ENCODE measurements around the gene OR52K2.

Gene OR52K2

DNA sequence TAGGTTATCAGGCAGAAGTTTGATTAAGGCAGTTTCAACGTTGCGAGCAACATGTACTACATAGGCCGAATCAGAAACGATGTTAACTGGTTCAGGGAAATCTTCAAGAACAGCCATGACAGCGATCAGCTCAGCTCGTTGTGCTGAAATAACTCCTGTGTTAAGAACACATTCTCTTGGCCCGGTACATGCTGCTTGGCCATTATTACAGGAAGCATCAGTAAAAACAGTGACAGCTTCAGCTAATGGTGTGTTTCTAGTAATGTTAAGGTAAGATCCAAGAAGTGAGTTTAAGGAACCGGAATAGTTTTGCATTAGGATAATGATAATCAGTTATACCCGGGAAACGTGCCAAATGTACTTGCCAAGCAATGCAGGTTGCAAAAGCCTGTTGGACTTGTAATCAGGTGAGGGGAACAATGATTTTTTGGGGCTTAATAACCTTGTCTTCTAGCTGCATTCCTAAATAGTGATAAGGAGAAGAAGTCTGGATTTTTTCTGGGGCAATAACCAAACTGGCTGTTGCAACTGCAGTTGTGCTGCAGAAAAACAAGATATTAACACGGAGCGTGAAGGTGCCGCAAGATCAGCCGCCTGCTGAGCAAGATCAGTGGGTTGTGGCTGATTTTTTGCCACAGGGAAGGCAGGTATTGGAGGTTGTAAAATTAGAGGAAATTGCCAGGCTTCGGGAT, 47.6 kb downstream of the OR52K2 start:
- no peak overlapping the region for H3K4me3 ChIP-seq (ENCODE audit: low read length in 2 of 2)
- H3K9ac ChIP-seq (ENCODE audit: low read depth in 1 of 2, low read length in 2 of 2) = no peak overlapping the region
- no peaks in the 10 kb centered on the region for H3K4me1 ChIP-seq (ENCODE audit: control insufficient read depth in 2 of 2, insufficient read depth in 2 of 2, low read length in 2 of 2)
- H3K9me3 ChIP-seq (ENCODE audit: control insufficient read depth in 2 of 2, low read length in 2 of 2) = no peaks in the 10 kb centered on the region
- H3K27me3 ChIP-seq (ENCODE audit: control insufficient read depth in 2 of 2, insufficient read depth in 2 of 2, low read length in 2 of 2) = peaks cover 4 to 17% of the 10 kb centered on the region in 2 donors
- H3K36me3 ChIP-seq (ENCODE audit: control insufficient read depth in 2 of 2, insufficient read depth in 2 of 2, low read length in 2 of 2) = no peaks in the 10 kb centered on the region
- H3K27ac ChIP-seq (ENCODE audit: low read depth in 2 of 2, low read length in 2 of 2) = no peak overlapping the region

Data from mucosa of rectum (tissue), 2 donors.